Activated CD8-positive, alpha-beta T cell treated with anti-CD3 and anti-CD28 coated beads for 36 hours (primary cell): ENCODE data around the gene NLRP3. TPM values are rescaled to one million over a fixed set of nuclear protein-coding genes. Genes with fewer than 3 reads are reported as not detected.
A peak's percentile ranks its signal among the peaks of the same experiment; 100 is the strongest.

Source experiments
- ATAC-seq: fragments of 200-7000 bp; cut with Tn5 transposase; one replicate; pipeline ENCODE4 v1.10.0; 2021; ENCODE audit warnings: mild to moderate bottlenecking, moderate library complexity
- CTCF ChIA-PET: fragments of 350-600 bp; sonication (Branson Sonifier 250); formaldehyde crosslinking; loops from one replicate; lab custom pipeline; 2021; ENCODE audit warnings: antibody characterized with exemption; lab: Charles Lee
- POLR2A ChIA-PET: fragments of 350-600 bp; sonication (Branson Sonifier 250); formaldehyde crosslinking; loops from one replicate; lab custom pipeline; 2021; ENCODE audit warnings: antibody characterized with exemption; lab: Charles Lee
- DNase-seq: peaks from one replicate; pipeline ENCODE4 v3.0.0-alpha.2; 2020
- H3K27ac Mint-ChIP-seq: one replicate; pipeline ENCODE4 v1.8.0; 2021; ENCODE audit warnings: mild to moderate bottlenecking, mixed read lengths
- H3K27me3 Mint-ChIP-seq: one replicate; pipeline ENCODE4 v1.8.0; 2021; ENCODE audit warnings: mixed read lengths
- H3K36me3 Mint-ChIP-seq: one replicate; pipeline ENCODE4 v1.8.0; 2021; ENCODE audit warnings: low read depth, mixed read lengths
- H3K4me1 Mint-ChIP-seq: one replicate; pipeline ENCODE4 v1.8.0; 2021; ENCODE audit warnings: low read depth, mixed read lengths
- H3K4me3 Mint-ChIP-seq: one replicate; pipeline ENCODE4 v1.8.0; 2021; ENCODE audit warnings: mild to moderate bottlenecking, moderate library complexity, mixed read lengths
- H3K9me3 Mint-ChIP-seq: one replicate; pipeline ENCODE4 v1.8.0; 2021; ENCODE audit warnings: mixed read lengths
- CTCF ChIP-seq: fragments of 200-600 bp; IDR thresholded peaks from one replicate; pipeline ENCODE4 v1.8.0; 2022; ENCODE audit warnings: antibody characterized with exemption, mild to moderate bottlenecking
- intact Hi-C: fragments of 100-400 bp; cut with micrococcal nuclease; formaldehyde crosslinking; loops from one replicate; pipeline ENCODE4 v1.10.0; 2022
- total RNA-seq, 2 experiments: library from RNA; stranded (reverse); gene quantifications; one replicate each; pipeline ENCODE4 v1.2.3, GENCODE V29; 2021

The NLRP3 gene
- total RNA-seq, 2 experiments from 2014 or later: 3.2 to 3.6 TPM

DNA sequence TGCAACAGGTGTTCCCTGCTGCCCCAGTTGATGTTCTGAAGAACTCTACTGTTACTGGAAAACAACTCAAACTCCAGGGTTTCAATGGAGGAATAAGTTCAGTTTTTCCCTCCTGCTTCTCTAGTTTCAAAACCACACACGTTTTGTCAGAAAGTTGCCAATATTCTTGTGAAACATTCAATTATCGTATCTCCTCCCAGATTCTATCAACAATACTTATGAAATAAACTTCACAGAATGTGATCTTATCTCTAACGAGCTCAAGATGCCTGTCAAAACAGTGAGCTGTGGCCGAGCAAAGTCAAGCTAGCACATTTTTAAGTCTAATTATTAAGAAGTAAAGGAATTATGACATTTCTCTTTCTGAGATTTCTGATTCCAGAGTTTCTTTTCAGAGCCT is 37.3 kb downstream of the NLRP3 start:
- no peaks in the 10 kb centered on the region for H3K36me3 Mint-ChIP-seq
- no peaks in the 10 kb centered on the region for H3K9me3 Mint-ChIP-seq
- peaks cover 12% of the 10 kb centered on the region for H3K27me3 Mint-ChIP-seq
- no peak for TF ChIP-seq CTCF
- ChIA-PET CTCF (interaction anchor here (1.6 kb wide), 1 partner anchor 10 kb away, joined by 4 read pairs; no protein-coding TSS in a partner anchor), POLR2A (no interaction called here)
- intact Hi-C loops: no loop called here
- H3K4me3 Mint-ChIP-seq: no peak overlapping the region
- no peak for DNase-seq
- no peak for ATAC-seq
- H3K27ac Mint-ChIP-seq: no peak overlapping the region
- H3K4me1 Mint-ChIP-seq: peaks cover 6% of the 10 kb centered on the region

DNA sequence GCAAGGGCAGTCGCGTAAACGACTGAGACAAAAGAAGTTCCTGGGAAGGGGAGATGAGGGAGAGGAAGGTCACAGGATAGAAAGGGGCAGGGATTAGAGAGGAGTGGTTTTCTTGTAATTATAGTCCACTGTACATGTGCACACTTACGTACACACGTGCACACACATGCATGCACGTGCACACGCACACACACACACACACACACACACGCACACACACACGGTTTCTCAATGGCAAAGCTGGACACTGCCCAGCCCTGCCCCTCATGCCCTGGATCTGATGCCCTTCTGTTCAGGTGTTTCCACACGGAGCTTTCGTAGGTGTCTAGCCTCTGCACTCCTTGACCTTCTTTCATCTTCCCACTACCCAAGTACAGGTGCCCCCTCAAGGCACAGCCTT is 38.0 kb downstream of the NLRP3 start:
- Mint-ChIP-seq H3K4me1 (peaks cover 6% of the 10 kb centered on the region), H3K27ac (no peak overlapping the region), H3K36me3 (no peaks in the 10 kb centered on the region), H3K4me3 (no peak overlapping the region), H3K9me3 (no peaks in the 10 kb centered on the region), H3K27me3 (peaks cover 14% of the 10 kb centered on the region)
- no peak for TF ChIP-seq CTCF
- DNase-seq (no peak), ATAC-seq (no peak)
- ChIA-PET POLR2A (no interaction called here), CTCF (no interaction called here)
- intact Hi-C loops: no loop called here

- H3K27me3 Mint-ChIP-seq: peaks cover 18% of the 10 kb centered on the region
- ATAC-seq: no peak
- H3K36me3 Mint-ChIP-seq: no peaks in the 10 kb centered on the region
- DNase-seq: no peak
- CTCF ChIA-PET: no interaction called here
- H3K4me1 Mint-ChIP-seq: peaks cover 6% of the 10 kb centered on the region
- intact Hi-C loops: no loop called here
- no peak overlapping the region for H3K27ac Mint-ChIP-seq
- POLR2A ChIA-PET: no interaction called here
- no peak for TF ChIP-seq CTCF
- H3K9me3 Mint-ChIP-seq: no peaks in the 10 kb centered on the region
- no peak overlapping the region for H3K4me3 Mint-ChIP-seq
These were observed 40.0 kb downstream of the NLRP3 start for GRCh38 chr1:247456021-247456420.

DNA sequence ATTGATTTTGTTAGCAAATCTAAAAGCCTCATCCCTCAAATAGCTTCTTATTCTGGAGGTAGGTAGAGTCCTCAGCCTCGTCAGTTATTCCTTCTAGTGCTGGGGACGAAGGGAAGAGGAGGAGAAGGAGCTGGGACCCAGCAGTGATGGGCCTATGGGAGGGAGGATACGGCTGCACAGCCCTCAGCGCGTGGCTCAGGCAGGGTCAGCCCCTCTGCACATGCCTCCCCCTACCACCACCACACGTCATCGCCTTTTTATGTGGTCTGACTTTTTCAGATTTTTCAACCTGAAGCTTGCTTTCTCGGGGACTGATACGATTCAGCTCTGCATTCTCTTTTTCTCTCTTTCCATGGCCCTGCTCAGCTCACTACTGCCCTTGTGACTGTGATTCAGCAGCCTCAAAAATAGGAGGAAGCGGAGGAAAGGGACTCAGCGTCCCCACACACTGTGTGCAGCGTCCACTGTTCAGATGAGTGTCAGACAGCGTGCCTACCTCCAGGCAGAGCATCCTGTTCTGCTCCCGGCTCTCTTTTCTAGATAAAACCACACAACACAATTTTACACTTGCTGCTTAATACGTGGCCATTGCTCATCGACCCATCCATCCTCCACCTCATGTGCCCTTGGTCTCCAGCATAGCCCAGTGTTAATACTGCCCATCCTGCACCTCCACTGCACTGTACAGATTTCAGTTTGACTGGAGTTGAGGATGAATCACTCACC is 41.1 kb downstream of the NLRP3 start:
- TF ChIP-seq CTCF: no peak
- Mint-ChIP-seq H3K36me3 (no peaks in the 10 kb centered on the region), H3K4me3 (no peak overlapping the region), H3K27ac (no peak overlapping the region), H3K4me1 (peaks cover 6% of the 10 kb centered on the region), H3K9me3 (no peaks in the 10 kb centered on the region), H3K27me3 (peaks cover 18% of the 10 kb centered on the region)
- ATAC-seq (peak; percentile 81), DNase-seq (peak; percentile 27)
- ChIA-PET CTCF (no interaction called here), POLR2A (no interaction called here)
- intact Hi-C loops: no loop called here

DNA sequence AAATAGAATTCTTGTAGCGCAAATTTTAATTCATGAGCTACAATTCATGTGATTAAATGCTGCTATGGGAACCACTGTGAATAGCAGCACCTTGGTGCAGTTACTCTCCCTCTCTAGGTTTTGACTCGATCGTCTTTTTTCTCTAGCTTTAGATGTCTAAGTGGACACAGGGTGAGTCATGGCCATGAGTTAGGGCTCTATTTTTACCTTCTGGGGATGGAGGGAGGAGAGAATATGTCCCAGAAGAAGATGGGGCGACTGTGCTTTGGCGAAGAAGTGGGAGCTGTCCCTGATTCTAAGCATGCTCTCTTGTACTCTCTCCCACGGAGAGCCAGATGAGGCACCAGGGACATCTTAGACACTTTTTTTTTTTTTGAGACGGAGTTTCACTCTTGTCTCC is 43.5 kb downstream of the NLRP3 start:
- CTCF ChIA-PET: interaction anchor here (1.0 kb wide), 1 partner anchor 70 kb away, joined by 3 read pairs; no protein-coding TSS in a partner anchor
- ATAC-seq (no peak), DNase-seq (no peak)
- peaks cover 16% of the 10 kb centered on the region for H3K27me3 Mint-ChIP-seq
- H3K9me3 Mint-ChIP-seq: no peaks in the 10 kb centered on the region
- peaks cover 6% of the 10 kb centered on the region for H3K4me1 Mint-ChIP-seq
- no peak overlapping the region for H3K27ac Mint-ChIP-seq
- POLR2A ChIA-PET: no interaction called here
- H3K4me3 Mint-ChIP-seq: no peak overlapping the region
- intact Hi-C loops: no loop called here
- no peak for TF ChIP-seq CTCF
- no peaks in the 10 kb centered on the region for H3K36me3 Mint-ChIP-seq
